Measurements from ENCODE around the gene PLK3.

DNA sequence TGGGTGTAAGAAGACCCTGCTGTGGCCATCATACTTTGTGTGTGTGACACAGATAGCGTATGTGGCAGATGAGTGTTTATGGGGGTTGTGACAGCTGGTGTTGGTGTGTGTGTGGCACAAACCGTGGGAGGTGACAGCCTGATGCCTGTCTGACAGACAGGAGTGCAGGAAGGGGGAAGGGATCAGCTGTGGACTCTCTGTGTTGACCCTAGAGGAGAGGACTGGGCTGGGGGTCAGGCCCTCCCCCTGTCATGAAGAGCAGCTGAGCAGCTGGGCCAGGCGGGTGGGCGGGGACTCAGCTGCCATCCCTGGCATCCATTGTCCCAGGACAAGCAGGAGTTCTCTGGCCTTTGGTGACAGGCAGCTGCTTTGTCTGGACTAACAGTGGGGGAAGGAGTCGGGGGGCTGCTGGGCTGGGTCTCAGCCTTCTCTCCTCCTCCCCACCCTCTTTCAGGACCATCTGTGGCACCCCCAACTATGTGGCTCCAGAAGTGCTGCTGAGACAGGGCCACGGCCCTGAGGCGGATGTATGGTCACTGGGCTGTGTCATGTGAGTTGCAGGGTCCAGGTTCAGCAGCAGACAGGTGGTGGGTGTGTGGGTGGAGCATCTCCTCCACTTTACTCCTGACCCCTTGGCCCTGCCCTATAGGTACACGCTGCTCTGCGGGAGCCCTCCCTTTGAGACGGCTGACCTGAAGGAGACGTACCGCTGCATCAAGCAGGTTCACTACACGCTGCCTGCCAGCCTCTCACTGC is 2.3 kb downstream of the PLK3 start:
- TF ChIP-seq, protein P1, sequence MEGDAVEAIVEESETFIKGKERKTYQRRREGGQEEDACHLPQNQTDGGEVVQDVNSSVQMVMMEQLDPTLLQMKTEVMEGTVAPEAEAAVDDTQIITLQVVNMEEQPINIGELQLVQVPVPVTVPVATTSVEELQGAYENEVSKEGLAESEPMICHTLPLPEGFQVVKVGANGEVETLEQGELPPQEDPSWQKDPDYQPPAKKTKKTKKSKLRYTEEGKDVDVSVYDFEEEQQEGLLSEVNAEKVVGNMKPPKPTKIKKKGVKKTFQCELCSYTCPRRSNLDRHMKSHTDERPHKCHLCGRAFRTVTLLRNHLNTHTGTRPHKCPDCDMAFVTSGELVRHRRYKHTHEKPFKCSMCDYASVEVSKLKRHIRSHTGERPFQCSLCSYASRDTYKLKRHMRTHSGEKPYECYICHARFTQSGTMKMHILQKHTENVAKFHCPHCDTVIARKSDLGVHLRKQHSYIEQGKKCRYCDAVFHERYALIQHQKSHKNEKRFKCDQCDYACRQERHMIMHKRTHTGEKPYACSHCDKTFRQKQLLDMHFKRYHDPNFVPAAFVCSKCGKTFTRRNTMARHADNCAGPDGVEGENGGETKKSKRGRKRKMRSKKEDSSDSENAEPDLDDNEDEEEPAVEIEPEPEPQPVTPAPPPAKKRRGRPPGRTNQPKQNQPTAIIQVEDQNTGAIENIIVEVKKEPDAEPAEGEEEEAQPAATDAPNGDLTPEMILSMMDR (IDR thresholded peaks at IDR 0.05; ENCODE audit: low read length), result no peak
- no peak for TF ChIP-seq EZH2 (optimal IDR thresholded peaks at IDR 0.05; ENCODE audit: low read depth, low read length)

Measured in MM.1S (cell line).